HG03280 (cell line): ENCODE results near the gene GLRA1.
A peak's percentile ranks its signal among the peaks of the same experiment; 100 is the strongest.
"Not testable (repeated sequence)": the region's sequence is repeated elsewhere in the genome, so short reads cannot be mapped to it uniquely, and the experiment has no call there.

Experiments
- ATAC-seq: cut with Tn5 transposase; IDR thresholded peaks from one replicate; pipeline ENCODE4 v1.9.1; 2021; ENCODE audit warnings: mild to moderate bottlenecking, moderate library complexity; ENCODE audit not compliant: unreplicated experiment

Gene GLRA1

DNA sequence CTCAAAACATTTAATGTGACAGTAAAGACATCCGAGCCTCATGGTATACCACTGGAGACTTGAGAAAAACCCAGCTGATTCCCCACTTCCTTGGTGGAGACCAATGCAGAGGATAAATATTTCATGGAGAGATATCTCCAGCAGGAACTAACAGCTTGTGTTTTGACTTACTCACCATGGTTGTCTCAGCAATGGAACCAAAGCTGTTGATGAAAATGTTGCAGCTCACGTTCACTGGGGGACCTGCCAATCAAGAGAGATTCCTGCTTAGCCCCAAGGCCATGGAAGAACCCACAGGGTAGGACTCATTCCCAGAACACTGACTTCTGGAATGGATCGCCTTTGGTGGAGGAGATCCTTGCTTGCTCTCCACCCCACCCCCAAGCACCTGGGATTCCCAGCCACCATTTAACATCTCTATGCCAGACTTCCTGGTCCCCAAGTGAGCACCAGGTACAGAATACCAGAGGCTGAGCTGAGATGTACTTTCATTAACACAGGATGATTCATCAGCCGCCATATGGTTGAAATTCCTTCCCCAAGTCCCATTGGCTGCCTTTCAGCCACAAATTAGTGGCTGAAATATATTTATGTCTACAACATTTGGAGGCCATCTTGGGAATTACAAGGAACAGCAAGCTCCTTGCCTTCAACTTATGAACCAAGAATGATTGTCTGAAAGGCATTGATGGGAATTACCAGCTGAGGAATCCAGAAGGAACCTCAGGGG is 37.9 kb downstream of the GLRA1 start:
- no peak for ATAC-seq

GRCh38 chr5:151885138-151885908 is 39.3 kb downstream of the GLRA1 start:
- ATAC-seq, result no peak

DNA sequence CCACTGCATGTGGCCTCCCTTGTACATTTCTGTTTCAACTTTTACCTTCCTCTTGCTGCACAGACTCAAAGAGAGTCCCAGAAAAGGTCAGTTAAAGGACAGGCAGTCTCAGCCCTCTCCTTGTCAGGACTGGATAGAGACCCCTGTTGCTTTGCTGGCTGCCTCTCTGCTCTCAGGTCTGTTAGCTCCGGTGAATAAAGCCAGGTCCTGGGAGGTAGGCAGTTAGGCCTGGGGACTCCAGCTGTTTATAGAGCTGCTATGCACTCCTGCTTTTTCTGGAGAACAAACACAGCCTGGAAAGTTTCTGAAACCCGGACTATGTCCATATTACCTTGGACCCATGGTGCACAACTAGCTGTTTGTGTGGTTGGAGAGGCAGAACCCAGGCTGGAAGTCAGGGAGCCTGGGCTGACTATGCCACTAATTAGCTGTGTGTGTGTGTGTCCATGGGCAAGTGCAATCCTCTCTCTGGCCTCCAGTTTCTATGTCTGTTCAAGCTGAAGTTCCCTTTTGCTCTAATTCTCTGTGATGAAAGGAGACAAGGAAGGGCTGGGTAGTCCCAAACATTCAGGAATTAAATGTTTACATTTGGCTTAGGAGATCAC is 42.9 kb downstream of the GLRA1 start:
- no peak for ATAC-seq

- no peak for ATAC-seq
These were observed 44.3 kb downstream of the GLRA1 start for GRCh38 chr5:151880324-151880723.

DNA sequence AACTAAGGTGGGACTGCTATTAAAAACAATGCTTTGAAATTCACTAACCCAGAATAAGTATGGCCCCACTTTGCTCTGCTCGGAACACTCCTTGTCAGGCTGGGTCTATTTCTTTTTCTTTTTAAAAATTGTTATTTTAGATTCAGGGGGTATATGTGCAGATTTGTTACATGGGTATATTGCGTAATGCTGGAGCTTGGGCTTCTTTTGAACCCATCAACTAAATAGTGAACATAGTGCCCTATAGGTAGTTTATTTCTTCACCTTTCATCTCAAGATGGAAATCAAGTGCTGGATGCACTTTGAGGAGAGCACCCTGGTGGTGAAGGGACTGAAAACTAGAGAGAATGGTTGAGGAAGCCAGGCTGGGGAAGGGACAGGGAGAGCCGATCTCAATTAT is 51.0 kb downstream of the GLRA1 start:
- no peak for ATAC-seq

GRCh38 chr5:151872701-151873100 is 52.0 kb downstream of the GLRA1 start:
- no peak for ATAC-seq

DNA sequence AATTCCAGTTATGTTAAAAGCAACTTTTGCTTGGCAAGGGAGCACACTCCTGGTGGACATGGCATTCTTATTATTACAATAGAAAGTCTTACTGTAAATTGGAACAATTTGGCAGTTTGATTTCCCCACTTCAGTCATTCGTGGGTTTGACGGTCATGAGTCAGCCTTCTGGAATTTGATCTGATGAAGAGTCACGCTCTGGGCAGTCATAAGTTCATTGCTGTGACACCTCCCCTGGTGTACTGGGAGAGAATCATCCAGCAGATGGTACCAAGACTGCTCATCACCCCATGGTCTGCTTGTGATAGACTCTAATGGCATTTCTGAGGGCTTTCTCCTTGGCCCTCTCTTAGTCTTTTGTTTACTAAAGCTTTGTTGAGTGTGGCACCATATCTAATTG is 53.8 kb downstream of the GLRA1 start:
- no peak for ATAC-seq

GRCh38 chr5:151870271-151870670 is 54.4 kb downstream of the GLRA1 start:
- no peak for ATAC-seq

DNA sequence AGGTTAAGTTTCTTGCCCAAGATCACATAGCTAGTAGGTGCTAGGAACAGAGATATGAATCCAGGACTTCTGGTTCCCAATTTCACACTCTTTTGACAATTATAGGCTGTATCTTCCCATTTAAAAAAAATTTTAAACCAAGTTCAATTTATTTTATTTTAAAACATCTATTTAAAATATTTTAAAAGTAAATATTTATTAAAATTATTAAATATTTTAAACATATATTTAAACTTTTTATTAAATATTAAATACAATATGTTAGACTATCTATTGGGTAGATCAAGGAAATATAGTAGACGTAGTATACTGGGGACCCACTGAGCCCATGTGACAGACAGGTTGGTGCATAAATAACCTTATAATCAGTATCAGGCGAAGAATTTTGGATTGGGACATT is 54.8 kb downstream of the GLRA1 start:
- no peak for ATAC-seq

DNA sequence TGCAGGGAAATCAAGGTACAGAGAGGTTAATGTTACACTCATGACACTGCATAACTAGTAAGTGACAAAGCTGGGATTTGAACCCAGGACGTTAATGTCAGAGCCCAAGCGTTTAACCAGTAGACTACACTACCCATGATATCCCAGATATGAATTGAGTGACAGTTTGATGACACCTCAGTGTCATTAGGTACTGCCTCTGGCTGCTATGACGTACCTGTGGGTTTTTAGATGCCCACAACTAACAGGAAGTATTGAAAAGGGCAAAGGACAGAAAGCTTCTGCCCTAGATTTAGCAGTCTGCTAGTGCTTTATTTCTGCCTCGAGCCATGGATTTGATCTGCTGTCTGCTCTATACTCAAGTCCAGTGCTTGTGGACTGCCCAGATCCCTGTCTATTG is 56.2 kb downstream of the GLRA1 start:
- ATAC-seq, result no peak

DNA sequence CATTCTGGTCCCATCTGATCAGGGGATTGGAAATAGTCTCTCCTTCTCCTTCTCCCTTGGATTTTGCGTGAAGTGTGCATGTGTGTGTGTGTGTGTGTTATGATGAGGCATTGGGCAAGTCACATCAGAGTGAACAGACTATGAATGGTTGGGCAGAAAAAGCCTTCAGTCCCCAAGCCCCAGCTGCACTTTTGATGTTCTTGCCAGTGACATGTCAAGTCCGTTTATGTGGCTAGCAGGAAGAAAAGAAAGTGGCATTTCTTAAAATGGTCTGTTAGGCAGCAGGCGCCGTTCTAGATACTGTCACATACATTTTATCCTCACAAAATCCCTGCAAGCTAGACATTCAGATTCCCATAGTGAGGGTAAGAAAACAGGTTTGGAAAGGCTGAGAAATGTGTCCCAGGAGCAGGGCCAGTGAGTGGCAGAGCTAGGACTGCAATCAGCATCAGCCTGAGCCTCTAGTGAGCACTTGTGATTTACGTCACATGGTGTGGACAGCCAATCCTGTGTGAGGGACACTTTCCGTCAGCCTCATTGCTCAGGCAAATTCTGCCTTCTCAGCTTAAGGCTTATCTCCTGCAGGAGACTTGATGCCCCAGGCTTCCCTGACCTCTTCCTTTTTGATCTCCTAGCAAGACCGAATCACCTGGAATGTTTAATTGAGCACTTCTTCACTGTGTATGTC is 60.4 kb downstream of the GLRA1 start:
- ATAC-seq, result no peak

DNA sequence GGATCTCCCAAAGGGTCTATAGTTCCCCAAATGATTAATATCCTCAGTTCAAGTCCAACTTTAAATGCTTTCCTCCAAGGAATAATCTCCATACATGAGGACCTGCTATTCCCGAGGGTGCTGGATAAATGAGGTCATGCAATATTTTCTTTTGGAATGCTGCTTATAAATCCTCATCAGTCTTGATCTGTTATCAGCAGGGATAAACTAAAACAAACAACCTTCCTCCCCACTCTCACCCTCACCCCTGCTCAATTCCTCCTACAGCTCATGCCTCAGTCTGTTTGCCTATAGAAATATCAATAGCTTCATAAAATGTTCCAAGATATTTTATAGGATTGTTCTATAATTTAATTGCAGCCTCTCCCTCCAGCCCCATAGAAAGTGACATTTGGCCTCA is 61.1 kb downstream of the GLRA1 start:
- ATAC-seq, result no peak

- peak; percentile 65 for ATAC-seq
These were observed 61.7 kb downstream of the GLRA1 start for GRCh38 chr5:151862811-151863472.

GRCh38 chr5:151860867-151861266 is 63.8 kb downstream of the GLRA1 start:
- not testable (repeated sequence) for ATAC-seq

GRCh38 chr5:151856861-151857260 is 67.8 kb downstream of the GLRA1 start:
- ATAC-seq, result no peak

DNA sequence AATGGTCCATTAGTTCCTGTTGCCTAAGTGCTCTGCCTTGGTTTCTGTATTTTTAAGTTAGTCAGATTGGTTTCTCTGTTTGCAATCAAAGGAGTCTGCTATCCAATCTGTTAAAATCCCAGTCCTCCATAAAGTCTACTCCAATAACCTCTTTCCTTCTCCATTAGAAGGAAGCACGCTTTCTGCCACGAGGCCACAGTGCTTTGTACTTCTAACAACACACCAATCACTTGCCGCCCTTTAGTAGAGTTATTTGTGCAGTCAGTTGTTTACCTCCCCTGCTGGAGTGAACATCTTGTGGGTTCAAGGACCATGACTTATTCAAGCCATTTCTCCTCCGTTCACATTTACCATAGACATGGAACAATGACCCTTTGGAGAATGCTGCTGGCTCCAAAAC is 69.0 kb downstream of the GLRA1 start:
- ATAC-seq, result no peak

GRCh38 chr5:151847871-151848270 is 76.8 kb downstream of the GLRA1 start:
- ATAC-seq, result no peak

GRCh38 chr5:151846765-151847164 is 77.9 kb downstream of the GLRA1 start:
- no peak for ATAC-seq

DNA sequence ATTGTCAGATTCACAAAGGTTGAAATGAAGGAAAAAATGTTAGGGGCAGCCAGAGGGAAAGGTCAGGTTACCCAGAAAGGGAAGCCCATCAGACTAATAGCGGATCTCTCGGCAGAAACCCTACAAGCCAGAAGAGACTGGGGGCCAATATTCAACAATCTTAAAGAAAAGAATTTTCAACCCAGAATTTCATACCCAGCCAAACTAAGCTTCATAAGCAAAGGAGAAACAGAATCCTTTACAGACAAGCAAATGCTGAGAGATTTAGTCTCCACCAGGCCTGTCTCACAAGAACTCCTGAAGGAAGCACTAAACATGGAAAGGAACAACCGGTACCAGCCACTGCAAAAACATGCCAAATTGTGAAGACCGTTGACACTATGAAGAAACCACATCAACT is 91.8 kb downstream of the GLRA1 start:
- not testable (repeated sequence) for ATAC-seq

DNA sequence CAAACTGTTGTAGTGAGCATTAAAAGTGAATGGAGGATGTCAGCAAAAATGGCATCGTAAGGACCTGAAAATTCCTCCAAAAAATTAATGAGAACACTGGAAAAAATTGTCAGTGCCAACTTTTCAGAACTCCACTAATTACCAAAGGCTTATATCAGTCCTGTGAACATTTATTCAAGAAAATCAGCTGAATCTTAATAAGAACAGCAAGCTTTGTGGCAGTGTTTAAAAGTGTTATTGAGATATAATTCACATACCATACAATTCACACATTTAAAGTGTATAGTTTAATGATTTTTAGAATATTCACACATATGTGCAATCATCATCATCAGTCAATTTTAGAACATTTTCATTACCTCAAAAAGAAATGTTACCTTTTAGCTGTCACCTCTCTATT is 95.3 kb downstream of the GLRA1 start:
- no peak for ATAC-seq

GRCh38 chr5:151825445-151825844 is 99.2 kb downstream of the GLRA1 start:
- no peak for ATAC-seq
